ENCODE data around the gene AQP1. TPM values are rescaled to one million over a fixed set of nuclear protein-coding genes. Genes with fewer than 3 reads are reported as not detected.

Gene AQP1
- total RNA-seq, 4 donors from 2014 or later: 81.9 to 149 (median 113) TPM

- Histone ChIP-seq H3K36me3 (no peaks in the 10 kb centered on the region), H3K9me3 (no peaks in the 10 kb centered on the region), H3K27me3 (no peaks in the 10 kb centered on the region), H3K27ac (no peak overlapping the region), H3K4me3 (no peak overlapping the region), H3K4me1 (no peaks in the 10 kb centered on the region)
- no peak for TF ChIP-seq CTCF (IDR thresholded peaks at IDR 0.05 in 4 of 5, conservative IDR thresholded peaks at IDR 0.05 in 1 of 5)
- no peak for TF ChIP-seq POLR2A (IDR thresholded peaks at IDR 0.05)
- DNase-seq (no peak), ATAC-seq (no peak)
- in situ Hi-C loops (cut with MboI; ENCODE audit: low sequenced_read_pairs in 4 of 4): no loop called here
- intact Hi-C loops (cut with DNase I; ENCODE audit: low total_unique reads): no loop called here
Observed at GRCh38 chr7:30965883-30966282, 54.2 kb downstream of the AQP1 start.

GRCh38 chr7:30968294-30968693 is 56.6 kb downstream of the AQP1 start:
- no peaks in the 10 kb centered on the region for H3K27me3 ChIP-seq
- DNase-seq (no peak), ATAC-seq (no peak)
- no peaks in the 10 kb centered on the region for H3K4me1 ChIP-seq
- H3K4me3 ChIP-seq: no peak overlapping the region
- TF ChIP-seq POLR2A (IDR thresholded peaks at IDR 0.05) (no peak), CTCF (IDR thresholded peaks at IDR 0.05 in 4 of 5, conservative IDR thresholded peaks at IDR 0.05 in 1 of 5) (no peak)
- H3K27ac ChIP-seq: no peak overlapping the region
- no peaks in the 10 kb centered on the region for H3K9me3 ChIP-seq
- intact Hi-C loops (cut with DNase I; ENCODE audit: low total_unique reads) (no loop called here), in situ Hi-C loops (cut with MboI; ENCODE audit: low sequenced_read_pairs in 4 of 4) (no loop called here)
- no peaks in the 10 kb centered on the region for H3K36me3 ChIP-seq

GRCh38 chr7:30968747-30969603 is 57.3 kb downstream of the AQP1 start:
- H3K36me3 ChIP-seq: no peaks in the 10 kb centered on the region
- ATAC-seq: no peak

GRCh38 chr7:30969604-30969970 is 57.9 kb downstream of the AQP1 start:
- TF ChIP-seq CTCF (IDR thresholded peaks at IDR 0.05 in 4 of 5, conservative IDR thresholded peaks at IDR 0.05 in 1 of 5) (no peak), POLR2A (IDR thresholded peaks at IDR 0.05) (no peak)
- H3K36me3 ChIP-seq: no peaks in the 10 kb centered on the region
- H3K27ac ChIP-seq: no peak overlapping the region
- no peak overlapping the region for H3K4me3 ChIP-seq
- H3K4me1 ChIP-seq: no peaks in the 10 kb centered on the region
- intact Hi-C loops (cut with DNase I; ENCODE audit: low total_unique reads) (no loop called here), in situ Hi-C loops (cut with MboI; ENCODE audit: low sequenced_read_pairs in 4 of 4) (no loop called here)
- ATAC-seq (no peak), DNase-seq (no peak)
- no peaks in the 10 kb centered on the region for H3K9me3 ChIP-seq
- H3K27me3 ChIP-seq: no peaks in the 10 kb centered on the region

More at GRCh38 chr7:30968747-30969603, 57.3 kb downstream of the AQP1 start:
- intact Hi-C loops (cut with DNase I; ENCODE audit: low total_unique reads): no loop called here
- in situ Hi-C loops (cut with MboI; ENCODE audit: low sequenced_read_pairs in 4 of 4): no loop called here
- no peaks in the 10 kb centered on the region for H3K27me3 ChIP-seq
- H3K4me3 ChIP-seq: no peak overlapping the region
- no peaks in the 10 kb centered on the region for H3K4me1 ChIP-seq
- no peak for DNase-seq
- TF ChIP-seq POLR2A (IDR thresholded peaks at IDR 0.05): no peak
- TF ChIP-seq CTCF (IDR thresholded peaks at IDR 0.05 in 4 of 5, conservative IDR thresholded peaks at IDR 0.05 in 1 of 5): no peak
- no peak overlapping the region for H3K27ac ChIP-seq
- no peaks in the 10 kb centered on the region for H3K9me3 ChIP-seq

All from gastrocnemius medialis (tissue), 4 donors.